ENCODE measurements around the gene F3. TPM values are rescaled to one million over a fixed set of nuclear protein-coding genes. Genes with fewer than 3 reads are reported as not detected.

The F3 gene
- polyA plus RNA-seq, 3 donors = 66.5 to 115 (median 95.5) TPM

DNA sequence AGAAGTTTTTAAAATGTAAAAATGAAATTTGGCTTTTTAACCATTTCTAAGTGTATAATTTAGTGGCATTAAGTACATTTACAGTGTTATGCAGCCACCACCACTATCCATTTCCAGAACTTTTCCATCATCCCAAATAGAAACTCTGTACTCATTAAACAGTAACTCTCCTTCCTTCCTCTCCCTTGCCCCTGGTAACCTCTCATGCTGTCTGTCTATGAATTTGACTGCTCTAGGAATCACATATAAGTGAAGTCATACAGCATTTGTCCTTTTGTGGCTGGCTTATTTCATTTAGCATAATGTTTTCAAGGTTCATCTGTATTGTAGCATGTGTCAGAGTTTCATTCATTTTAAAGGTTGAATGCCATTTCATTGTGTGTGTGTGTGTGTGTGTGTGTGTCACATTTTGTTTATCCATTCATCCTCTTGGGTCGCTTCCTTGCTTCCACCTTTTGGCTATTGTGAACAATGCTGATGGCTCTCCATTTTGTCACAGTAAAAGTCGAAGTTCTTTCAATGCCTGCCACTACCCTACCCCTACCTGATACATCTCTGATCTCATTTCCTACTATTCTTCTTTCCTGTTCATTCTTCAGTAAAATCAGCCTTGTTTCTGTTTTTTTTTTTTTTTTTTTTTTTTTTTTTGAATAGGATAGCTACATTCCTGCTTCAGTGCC, 45.3 kb downstream of the F3 start:
- no peak overlapping the region for H3K27ac ChIP-seq (ENCODE audit: low read depth, low read length)
- 83 to 95% (median 86%) methylated on average over 2 of the region's 2 CpGs for WGBS, 3 donors

GRCh38 chr1:94490556-94490955, 51.0 kb downstream of the F3 start:
- H3K27ac ChIP-seq (ENCODE audit: low read depth, low read length) = no peak overlapping the region
- WGBS, 3 donors = 59 to 79% (median 59%) methylated on average over 2 of the region's 2 CpGs

DNA sequence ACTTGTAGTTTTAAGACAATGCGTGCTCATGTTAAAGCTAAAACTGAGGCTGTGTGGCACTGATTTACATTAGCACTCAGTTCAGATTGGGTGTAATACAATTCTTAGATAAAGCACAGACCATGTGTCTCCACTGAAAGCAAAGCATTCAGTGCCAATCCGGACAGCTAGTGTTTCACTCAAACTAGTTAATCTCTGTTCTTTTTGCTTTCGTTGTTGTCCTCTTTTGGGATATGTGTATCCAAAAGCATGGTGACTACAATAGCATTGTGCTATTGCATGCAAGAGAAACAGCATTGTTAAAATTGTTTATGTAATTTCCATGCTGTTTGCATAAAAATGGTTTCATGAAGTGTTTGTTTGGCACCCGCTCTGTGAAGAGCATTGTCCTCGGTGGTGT, 54.6 kb downstream of the F3 start:
- 82 to 95% (median 88%) methylated on average over 5 of the region's 5 CpGs for WGBS, 3 donors
- H3K27ac ChIP-seq (ENCODE audit: low read depth, low read length) = no peak overlapping the region

GRCh38 chr1:94481473-94481933, 60.1 kb downstream of the F3 start:
- H3K27ac ChIP-seq (ENCODE audit: low read depth, low read length) = no peak overlapping the region
- WGBS, 3 donors = 11 to 19% (median 12%) methylated on average over 4 of the region's 4 CpGs

- 84 to 87% (median 84%) methylated on average over 3 of the region's 3 CpGs for WGBS, 3 donors
- H3K27ac ChIP-seq (ENCODE audit: low read depth, low read length) = no peak overlapping the region
These were observed 61.9 kb downstream of the F3 start for GRCh38 chr1:94479682-94480081.

Other genes starting within 250 kb of the F3 start
- gene ABCD3, start 123.4 kb downstream of the F3 start, polyA plus RNA-seq = 10 to 100 TPM; 12.0 to 15.6 (median 14.2) TPM

All from adipose tissue (tissue), 3 donors.